Dermis blood vessel endothelial cell (primary cell): ENCODE measurements around the gene TMCC2. TPM values are rescaled to one million over a fixed set of nuclear protein-coding genes. Genes with fewer than 3 reads are reported as not detected.

Source experiments
- DNase-seq: peaks from one replicate; pipeline ENCODE4 v3.0.0; 2010
- total RNA-seq: library from RNA; depleted of rRNA; stranded (reverse); fragments of >200 nt; gene quantifications from 2 replicates; pipeline ENCODE4 v1.2.3, GENCODE V29; 2014

TMCC2 gene
- total RNA-seq, 1 donor from 2014 or later = 1.9 TPM

DNA sequence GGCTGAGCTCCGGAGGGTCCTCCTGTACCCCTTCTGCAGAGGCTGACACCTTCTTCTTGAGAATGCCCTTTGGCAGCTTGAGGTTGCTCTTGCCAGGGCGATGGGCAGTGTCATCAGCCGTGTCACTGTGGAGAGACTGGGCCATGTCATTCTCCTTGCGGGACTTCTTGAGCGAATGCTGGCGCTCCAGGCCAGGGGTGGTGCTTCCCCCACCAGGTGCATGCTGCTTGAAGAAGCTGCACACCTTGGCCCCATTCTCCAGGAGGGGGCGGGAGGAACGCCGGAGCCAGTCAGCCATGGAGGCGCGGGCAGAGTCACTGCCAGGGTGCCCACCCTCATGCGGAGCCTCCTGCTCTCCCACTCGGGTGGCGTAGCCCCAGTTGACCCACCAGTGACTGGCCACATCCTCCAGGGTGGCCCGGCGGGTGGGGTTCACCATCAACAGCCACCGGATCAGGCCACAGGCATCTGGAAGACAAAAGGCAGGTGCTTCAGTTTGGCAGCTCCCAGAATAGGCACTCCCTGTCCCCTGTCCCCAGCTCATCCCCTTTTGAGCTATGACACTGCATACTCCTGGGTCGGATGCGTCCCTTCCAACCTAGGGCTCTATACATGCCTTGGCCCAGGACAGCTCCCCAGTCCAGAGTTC lies 76.4 kb downstream of the TMCC2 start:
- DNase-seq = no peak

DNA sequence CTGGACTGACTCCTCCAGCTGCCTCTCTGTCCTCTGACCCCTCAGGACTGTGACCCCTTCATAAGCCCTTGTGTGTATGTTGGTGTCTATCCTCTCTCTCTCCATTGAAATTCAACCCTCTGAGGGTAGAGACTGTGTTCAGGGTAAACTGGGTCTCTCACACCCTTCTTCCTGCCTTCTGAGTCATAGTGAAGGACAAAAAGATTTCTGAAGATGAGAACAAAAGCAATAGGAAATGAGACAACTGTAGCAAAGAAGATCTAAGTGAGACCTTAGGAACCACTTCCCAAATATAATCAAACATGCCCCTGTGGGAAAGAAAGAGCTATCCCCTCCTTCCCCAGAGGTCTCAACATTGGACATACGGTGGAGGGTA lies 76.9 kb downstream of the TMCC2 start:
- DNase-seq = peak; percentile 47

DNA sequence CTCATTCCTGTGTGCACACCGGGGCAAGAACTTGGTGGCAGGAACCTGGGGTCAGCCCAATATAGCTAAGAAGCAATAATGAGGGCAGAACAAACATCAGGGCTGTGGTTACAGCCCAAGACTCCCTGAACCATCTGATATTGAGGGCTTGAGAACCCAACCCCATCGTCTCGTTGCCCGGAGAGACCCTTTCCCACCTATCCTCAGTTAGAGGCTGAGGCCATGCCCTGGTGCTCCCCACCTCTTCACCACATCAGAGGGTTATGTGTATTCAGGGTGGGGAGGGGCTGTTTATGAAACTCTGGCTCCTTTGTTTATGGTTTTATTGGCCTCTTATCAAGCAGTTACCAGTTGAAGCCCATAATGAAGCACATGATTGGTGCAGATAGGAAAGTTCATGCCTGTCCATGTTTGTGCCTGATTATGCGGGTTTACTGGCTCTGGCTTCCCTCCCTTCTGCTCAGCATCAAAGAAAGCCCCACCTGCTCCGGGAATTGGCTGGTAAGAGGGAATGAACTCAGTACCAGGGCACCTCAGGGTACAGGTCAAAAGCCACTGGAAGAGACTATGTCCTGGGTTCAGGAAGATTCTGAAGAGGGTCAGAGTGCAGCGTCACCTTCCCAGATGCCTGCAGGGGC lies 79.3 kb downstream of the TMCC2 start:
- no peak for DNase-seq

DNA sequence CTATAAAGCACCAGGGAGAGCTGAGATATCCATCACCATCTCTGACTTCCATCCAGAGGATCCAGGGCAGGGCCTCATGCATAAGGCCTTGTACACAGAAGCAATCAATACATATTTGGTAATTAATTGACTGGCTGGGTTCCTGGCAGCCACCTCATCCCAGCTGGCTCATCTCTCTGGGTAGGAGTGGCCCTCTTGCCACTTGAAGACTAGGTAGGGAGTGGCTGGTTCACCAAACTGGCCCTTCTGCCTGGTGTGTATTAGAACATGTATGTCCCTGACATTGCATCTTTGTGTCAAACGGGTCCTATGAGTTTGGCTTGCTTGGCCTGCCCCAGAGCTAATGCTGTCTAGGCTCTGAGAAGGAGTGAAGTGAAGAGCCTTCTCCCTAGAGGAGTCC lies 82.0 kb downstream of the TMCC2 start:
- no peak for DNase-seq

GRCh38 chr1:205310976-205311704 lies 83.4 kb downstream of the TMCC2 start:
- DNase-seq = no peak

DNA sequence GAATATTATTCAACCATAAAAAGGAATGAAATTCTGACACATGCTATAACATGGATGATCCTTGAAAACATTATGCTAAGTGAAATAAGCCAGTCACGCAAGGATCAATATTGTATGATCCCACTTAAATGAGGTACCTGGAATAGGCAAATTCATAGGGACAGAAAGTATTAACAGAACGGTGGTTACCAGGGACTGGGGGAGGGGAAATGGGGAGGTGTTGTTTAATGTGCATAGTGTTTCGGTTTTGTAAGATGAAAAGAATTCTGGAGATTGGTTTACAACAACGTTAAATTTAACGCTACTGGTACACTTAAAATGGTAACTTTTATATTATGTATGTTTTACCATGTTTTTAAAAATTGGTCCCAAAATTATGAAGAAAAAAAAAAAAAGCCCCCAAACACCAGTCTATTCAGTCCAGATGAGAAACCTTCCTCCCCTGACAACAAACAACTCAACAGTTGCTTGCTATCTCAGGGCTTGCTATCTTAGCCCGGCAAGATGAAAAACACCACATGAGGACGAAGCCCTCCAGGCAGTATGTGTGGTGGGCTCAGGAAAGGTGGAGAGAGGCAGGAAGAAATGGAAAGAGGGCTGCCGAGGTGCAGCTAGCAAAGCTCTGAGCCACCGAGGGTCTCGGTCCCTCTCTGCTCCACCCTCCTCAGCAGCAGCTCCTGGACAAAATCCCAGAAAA lies 85.3 kb downstream of the TMCC2 start:
- DNase-seq = no peak

DNA sequence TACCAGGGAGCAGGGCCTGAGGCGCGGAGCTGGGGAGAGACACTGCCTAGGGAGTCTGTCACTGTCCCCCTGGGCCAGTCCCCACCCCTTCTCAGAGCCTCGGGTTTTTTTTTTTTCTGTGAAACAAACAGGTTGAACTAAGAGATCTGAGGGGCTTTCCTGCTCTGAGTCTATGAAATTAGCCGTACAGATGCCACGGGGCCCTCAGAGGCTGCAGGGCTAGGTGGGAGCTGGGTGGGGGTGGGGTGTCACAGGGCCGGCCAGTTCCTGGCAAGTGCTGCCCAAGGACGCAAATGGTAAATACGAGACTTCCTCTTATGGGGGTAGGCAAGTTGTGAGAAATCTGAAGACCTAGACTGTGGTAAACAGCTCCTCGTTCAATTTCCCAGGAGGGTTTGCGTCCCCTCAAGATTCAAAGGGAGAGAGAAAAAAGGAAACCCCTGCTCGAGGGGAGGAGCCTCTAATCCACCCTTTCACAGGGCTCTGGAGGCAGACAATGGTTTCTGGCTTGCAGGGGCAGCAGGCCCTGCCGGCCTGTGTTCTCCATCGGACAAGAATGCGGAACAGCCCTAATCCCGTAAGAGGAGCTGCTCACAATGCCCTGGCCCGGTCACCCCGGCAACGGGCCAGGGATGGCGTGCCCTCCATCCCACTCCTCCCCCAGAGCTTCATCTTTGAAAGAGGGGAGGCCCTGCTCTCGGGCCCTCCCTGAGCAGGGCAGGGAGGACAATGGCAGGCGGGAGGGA lies 86.0 kb downstream of the TMCC2 start:
- peak; percentile 74 for DNase-seq

DNA sequence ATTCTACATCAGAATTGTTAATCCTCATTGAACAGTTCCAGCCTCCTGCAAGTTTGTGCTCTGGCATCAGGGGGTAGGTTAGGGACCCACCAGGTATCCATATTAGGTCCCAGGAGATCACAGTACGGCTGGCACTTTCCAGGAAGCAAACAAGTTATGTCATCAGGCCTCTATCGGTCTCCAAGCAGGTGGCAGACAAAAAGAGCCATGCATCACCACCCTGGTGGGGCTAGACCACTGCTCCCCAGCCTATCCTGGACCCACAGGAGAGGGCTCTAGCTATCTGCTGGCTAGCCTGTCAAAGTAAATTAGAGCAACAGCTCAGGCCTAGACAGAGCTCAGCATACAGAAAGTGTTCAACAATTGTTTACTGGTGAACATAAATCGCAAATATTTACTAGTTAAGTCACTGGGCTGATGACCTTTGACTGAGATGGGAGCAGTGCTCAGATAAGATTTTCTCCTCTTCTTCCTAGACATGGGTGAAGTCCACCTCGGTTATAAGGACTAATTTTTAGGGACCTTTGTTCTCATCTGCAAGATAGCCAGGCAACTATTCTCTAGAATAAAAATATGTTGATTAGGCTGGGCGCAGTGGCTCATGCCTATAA lies 87.4 kb downstream of the TMCC2 start:
- DNase-seq = no peak

GRCh38 chr1:205316161-205316566 lies 88.4 kb downstream of the TMCC2 start:
- DNase-seq = no peak

GRCh38 chr1:205317311-205317917 lies 89.7 kb downstream of the TMCC2 start:
- peak; percentile 84 for DNase-seq

DNA sequence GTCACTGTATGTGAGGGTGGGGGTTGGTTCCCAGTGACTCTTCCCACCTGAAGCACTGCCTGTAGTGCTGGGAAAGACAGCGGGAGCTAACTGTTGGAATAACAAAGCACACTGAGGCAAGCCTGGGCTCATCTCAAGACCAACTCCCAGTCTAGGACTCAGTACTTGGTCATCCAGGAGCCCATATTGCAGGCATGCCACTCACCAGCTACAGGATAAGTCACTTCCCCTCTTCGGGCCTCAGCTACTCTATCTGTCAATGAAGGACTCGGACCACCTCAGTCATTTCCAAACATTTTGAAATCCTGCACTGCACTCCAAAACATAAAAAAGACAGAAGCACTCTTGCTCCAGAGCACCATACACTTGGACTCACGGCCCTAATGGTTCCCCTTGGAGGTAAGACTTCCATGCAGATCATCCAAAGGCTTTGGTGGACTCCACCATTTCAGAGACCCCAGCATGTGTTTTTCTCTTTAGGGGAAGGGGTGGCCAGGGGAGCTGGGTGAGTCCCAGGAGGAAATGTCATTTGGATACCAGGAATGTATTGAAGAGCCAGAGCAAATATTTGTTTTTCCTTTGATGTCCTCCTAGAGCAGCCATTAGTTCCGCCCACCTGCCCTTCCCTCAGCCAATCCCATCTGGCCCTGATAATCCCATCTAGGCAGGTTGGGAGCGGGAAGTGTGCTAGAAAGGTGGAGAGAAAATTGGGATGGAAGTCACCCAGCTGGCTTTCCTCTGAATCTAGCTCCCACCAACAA lies 90.7 kb downstream of the TMCC2 start:
- DNase-seq = peak; percentile 21

- peak; percentile 61 for DNase-seq
Observed at GRCh38 chr1:205319081-205320018, 91.6 kb downstream of the TMCC2 start.

DNA sequence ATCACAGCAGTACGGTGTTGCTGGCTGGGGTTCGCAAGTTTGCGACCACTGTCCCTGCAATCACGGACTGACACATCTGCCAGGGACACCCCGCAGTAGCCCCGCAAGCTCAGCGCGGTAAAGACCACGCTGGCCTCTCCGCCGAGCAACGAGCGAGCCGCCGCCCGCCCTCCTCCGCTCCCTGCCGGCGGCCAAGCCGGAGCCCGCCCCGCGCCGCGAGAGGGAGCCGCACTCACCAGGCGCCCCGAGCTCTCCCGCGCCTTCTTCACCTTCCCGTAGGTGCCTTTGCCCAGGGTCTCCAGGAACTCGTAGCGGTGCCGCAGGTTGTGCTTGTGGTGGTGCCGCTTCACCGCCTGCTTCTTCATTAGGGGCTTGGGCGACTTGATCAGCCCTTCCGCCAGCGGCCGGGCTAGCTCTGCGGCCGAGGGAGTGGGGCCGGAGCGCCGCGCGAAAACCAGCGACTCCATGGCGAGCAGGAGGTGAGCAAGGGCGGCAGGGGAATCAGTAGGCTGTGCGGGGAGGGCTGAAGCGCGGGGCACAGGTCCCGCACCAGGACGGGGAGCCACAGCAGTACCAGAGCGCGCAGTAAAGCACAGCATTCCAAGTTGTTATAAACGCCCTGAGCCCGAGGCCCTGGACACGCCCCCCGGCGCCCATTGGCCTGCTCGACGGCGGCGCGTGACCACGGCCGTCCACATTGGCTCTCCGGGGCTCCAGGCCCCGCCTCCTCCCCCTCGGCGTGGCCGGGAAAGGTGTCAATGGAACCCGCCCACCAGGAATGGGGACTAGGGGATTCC lies 93.6 kb downstream of the TMCC2 start, which contains the start of gene NUAK2:
TSS of gene NUAK2 (minus strand) at position 584 of the 797 bp plus-strand sequence. CDS start at position 467, 117 bp downstream.
- DNase-seq = peak; percentile 93

- no peak for DNase-seq
Observed at GRCh38 chr1:205321959-205322283, 94.2 kb downstream of the TMCC2 start.
